Posterior cingulate gyrus (tissue), 11 donors: ENCODE results near the gene NRXN2.
A peak's percentile ranks its signal among the peaks of the same experiment; 100 is the strongest.

Source experiments
- DNase-seq, 10 donors: peaks; one replicate each; pipeline versions ENCODE4 v3.0.0 to v3.0.0-alpha.2; 2020 to 2021; ENCODE audit warnings: mixed read lengths in 3 of 10
- intact Hi-C: fragments of 100-400 bp; cut with DNase I; formaldehyde crosslinking; loops from one replicate; pipeline ENCODE4 v1.15.1; 2023

NRXN2 gene

DNA sequence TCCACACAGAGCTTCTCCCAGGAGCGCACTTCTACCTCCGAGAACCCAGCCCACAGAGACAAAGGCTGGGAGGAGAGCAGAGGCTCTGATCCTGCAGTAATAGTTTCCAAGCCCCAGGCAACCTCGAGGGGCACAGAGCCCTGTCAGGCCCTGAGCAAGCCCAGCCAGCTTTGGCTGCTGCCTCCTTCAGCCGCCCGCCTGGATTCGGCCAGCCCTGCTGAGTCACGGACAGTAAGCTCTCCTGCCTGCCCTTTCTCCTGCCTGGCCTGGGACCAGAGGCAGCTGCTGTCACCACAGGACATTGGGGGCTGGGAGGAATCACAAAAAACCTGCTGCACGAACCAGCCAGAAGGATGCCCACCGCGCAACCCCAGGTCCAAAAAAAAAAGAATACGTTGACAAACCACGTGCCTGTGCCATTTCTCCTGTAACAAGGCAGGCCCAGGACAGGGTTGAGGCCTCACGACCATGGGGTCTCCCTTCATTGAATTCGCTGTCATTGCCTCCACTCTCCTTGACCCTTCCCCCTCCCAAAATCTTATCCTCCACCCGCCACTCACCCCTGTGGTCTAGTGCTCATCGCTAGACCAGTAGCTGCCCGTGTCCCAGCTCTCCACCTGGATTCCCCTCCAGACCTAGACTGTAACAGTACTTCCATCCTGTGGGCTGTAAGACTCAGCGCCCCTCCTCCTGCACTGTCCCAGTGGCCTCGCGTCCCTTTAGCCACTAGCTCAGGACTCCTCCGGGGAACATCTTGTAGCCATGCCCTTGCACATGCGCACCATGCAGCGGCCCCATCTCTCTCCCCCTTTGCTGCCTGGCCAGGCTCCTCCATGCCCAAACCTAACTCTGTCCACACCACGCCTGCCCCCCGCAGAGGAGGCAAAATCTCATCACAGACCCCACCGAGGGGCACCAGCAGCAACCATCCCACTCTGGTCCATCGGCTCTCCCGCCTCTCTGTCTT, 139.4 kb downstream of the NRXN2 start:
- DNase-seq = peak in 4 of 10 donors; percentile 12 to 71 (median 47)
- intact Hi-C loops = no loop called here

DNA sequence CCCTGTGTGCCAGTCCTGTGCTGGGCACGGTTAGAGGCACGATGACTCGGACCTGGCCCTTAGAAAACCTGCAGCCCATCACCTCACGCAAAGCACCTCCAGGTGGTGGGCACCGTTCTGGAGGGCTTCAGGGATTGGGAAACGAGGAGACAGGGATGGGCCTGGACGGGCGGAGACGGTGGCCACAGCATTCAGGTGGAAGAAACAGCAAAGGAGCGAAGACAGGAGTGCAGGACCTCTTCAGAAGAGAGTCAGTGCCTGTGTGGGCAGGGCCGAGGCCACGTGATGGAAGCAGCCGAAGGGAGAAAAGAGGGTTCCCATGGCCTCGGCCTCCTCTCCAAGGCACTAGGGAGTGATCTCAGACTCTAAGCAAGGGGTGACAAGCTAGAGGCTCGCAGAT, 140.1 kb downstream of the NRXN2 start:
- DNase-seq = peak in 4 of 10 donors; percentile 9 to 73 (median 65)
- intact Hi-C loops = no loop called here

DNA sequence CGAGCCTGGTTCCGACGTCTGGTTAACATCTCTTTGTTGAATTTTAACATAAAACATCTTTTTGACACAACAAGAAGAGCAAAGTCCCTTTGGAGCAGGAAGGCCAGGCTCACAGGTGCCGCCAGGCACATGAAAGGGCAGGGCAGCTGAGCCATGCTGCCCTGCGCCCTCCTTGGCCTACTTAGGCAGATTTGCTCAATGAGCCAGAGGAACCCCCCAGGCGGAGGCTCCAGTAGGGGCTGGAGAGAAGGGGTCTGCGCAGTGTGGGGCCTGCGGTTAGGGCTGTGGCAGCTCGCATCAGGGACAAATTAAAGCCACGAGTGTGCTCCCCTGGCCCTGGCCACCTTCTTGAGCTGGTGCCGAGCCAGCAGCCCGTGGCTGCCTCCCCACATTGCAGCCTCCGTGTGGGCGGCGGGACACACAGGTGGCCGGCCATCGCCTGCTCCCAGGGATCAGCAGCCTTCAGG, 141.9 kb downstream of the NRXN2 start:
- intact Hi-C loops = no loop called here
- peak in 4 of 10 donors; percentile 9 to 58 (median 56) for DNase-seq

DNA sequence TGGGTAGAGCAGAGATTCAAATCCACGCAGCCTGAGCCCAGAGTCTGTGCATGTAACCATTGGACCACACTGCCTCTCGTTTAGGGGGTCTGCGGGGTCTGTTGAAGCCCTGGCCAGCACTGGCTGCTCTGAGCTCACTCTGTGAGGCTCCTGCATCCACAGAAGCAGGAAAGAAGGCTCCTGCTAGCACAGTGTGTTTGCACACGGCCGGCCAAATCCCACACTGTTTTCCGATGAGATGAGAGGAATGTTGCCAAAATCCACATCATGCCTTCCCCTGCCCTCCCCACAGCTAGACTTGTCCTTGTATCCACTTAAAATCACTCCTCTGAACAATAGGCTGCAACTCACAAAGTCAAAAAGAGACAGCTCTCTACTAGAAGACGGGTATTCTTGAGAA, 142.6 kb downstream of the NRXN2 start:
- peak in 5 of 10 donors; percentile 32 to 87 (median 75) for DNase-seq

DNA sequence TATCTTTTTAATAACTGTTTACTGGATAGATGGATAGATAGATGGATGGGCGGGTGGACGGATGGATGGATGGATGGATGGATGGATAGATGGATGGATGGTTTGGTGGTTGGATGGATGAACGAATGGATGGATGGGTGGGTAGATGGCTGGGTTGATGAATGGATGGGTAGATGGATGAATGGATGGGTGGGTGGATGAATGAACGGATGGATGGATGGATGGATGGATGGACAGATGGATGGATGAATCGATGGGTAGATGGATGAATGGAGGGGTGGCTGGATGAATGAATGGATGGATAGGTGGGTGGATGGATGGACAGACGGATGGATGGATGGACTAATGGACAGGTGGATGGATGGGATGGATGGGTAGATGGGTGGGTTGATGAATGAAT, 145.8 kb downstream of the NRXN2 start:
- DNase-seq = peak in 1 of 10 donors; percentile 16
- intact Hi-C loops = no loop called here

More for the DNA sequence above, 142.6 kb downstream of the NRXN2 start:
- intact Hi-C loops = no loop called here

DNA sequence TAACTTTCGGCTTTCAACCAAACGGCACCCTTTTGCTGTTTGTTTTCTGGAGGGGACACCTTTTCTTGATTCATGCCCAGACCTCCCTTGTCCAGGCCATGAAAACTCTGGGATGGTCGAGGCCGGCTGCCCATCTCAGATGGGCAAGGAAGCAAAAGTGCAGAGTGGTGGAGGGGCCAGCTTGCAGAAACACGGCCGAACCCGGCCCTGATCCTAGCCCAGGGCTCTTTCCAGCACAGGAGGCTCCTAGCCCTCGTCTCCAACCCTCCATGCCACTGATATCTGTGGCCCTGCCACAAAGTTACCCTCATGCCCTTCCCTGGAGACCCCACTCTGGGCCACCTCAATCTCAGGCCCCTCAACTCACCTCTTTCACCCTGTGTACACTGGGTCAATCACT, 150.9 kb downstream of the NRXN2 start:
- peak in 3 of 10 donors; percentile 31 to 52 (median 45) for DNase-seq
- intact Hi-C loops = no loop called here

DNA sequence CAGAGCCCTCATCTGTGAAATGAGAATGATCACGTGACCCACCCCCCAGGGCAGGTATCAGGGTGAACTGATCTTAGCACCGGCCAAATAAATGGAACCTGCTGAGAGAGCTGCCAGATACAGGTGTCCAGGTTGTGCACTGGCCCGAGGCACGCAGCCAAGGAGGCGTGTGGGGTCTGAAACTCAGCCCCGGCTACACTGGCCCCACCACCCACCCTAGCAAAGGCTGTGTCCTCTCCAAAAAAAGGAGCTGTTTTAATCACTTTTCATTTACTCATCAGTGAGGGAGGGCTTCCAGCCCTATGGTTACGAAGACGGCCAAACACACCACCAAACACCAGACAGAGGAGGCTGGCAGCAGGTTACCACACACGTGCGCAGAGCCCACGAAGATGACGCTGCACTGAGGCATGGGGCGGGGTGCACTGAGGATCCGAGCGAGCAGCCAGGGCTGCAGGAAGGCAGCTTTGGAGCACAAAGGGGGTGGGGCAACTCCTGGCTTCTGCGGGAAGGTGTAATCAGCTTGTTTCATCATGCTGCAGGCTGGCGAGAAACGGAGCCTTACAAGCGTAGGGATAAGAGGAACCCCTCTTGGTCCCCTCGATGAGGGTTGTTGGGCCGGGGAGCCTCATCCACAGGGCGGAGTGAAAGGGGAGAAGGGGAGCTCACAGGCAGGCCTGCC, 151.4 kb downstream of the NRXN2 start:
- intact Hi-C loops = no loop called here
- DNase-seq = peak in 3 of 10 donors; percentile 55 to 84 (median 76)

DNA sequence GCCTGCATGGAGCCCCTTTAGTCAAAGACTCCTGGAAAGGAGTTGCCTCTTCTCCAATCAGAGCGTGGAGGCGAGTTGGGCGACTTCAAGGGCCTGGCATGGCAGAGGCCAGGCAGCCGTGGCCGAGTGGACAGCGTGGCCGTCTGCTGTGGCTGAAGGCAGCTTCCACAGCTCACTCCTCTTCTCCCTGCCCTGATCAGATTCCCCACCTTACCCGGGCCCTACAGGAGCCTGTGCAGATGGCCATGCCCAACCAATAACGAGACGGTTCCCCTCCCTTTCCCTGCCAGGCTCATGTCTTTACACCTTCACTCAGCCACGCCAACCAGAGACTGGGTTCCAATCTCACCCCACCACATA, 152.0 kb downstream of the NRXN2 start:
- intact Hi-C loops = no loop called here
- DNase-seq = peak in 3 of 10 donors; percentile 31 to 57 (median 48)

DNA sequence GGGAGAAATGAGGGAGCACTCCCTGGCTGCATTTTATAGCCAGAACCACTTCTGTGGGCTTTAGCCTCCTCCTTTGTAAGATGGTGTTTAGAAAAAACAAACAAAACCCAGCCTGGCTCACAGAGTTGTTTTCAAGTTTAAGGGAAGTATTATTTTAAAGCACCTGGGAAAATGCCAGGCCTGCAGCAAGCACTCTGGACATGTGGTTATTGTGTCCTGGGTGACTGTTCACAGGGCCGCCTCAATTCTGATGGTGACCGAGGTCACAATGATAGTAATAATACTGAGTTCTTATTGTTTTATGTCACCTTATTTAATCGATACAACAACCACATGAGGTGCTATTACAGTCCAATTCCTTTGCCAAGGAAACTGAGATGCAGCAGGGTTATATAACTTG, 152.7 kb downstream of the NRXN2 start:
- intact Hi-C loops = no loop called here
- DNase-seq = peak in 2 of 10 donors; percentile 6 to 11

DNA sequence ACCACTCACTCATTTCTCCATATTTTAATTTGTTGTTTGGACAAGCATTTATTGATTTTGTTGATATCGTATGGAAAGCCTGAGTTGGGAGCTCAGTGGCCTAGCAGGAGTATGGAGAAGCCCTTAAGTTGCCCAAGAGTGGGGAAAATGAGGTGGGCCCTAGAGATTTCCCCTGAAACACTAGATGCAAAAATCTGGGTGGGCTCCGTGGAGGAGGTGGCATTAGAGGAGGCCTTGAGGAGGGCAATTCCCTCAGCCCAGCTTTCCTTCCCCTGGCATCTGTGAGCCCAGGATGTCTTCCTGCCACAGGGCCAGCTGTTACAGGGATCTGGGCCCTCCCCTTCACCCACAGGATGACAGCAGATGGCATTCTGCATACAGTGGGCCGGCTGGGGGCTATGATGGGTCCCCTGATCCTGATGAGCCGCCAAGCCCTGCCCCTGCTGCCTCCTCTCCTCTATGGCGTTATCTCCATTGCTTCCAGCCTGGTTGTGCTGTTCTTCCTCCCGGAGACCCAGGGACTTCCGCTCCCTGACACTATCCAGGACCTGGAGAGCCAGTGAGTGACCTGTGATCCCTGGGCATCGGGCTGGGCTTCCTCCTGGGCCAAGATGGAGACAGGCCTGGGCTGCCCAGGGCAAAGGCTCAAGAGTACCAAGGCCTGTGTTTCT, 153.6 kb downstream of the NRXN2 start:
- intact Hi-C loops = no loop called here
- DNase-seq = peak in 3 of 10 donors; percentile 23 to 52 (median 37)

DNA sequence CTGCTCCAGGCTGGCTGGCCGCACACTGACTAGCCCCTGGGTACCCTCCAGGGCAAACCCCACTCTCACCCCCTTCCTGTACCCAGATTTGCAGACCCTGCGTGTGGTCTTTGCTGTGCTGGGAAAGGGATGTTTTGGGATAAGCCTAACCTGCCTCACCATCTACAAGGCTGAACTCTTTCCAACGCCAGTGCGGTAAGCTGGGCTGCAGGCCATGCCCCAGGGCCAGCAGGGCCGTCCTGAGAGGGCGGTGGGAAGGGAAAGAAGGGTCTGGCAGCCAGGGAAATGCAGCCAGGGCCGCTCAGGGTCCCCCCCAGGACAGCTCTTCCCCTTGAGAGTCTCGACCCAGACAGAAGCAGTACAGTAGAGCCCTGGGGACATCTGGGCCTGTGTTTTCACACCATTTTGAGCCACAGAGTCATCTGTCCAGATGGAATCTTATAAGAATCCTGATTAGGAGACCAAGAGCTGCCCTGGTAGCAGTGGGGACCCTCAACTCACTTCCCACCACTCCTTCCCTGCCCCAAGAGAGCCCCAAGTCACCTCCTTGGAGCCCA, 154.3 kb downstream of the NRXN2 start:
- DNase-seq = peak in 3 of 10 donors; percentile 39 to 59 (median 58)
- intact Hi-C loops = no loop called here

DNA sequence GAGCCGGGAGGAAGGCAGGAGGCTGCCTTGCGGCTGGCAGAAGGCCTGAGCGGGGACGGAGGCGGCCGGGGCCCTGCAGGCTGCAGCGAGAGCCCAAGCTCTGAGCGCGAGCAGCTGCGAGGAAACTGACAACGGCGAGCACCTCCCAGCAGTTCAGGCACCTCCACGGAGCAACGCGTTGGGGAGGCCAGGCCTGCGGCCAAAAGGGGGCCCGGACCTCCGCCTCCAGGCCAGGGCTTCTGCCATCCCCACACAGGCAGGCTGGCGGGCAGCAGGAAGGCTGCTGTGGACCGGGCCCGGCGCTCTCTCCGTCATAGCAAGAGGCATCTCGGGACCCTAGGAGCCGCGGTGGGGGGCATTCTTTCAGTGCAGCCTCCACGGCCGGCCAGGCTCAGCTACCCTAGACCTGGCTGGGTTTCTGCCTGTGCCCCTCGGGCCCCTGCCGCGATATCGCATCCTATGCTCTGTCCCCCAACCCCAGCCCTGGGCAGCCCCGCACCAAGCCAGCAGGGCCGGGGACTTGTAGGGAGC, 154.9 kb downstream of the NRXN2 start:
- DNase-seq = peak in 3 of 10 donors; percentile 86 to 91 (median 87)
- intact Hi-C loops = no loop called here

DNA sequence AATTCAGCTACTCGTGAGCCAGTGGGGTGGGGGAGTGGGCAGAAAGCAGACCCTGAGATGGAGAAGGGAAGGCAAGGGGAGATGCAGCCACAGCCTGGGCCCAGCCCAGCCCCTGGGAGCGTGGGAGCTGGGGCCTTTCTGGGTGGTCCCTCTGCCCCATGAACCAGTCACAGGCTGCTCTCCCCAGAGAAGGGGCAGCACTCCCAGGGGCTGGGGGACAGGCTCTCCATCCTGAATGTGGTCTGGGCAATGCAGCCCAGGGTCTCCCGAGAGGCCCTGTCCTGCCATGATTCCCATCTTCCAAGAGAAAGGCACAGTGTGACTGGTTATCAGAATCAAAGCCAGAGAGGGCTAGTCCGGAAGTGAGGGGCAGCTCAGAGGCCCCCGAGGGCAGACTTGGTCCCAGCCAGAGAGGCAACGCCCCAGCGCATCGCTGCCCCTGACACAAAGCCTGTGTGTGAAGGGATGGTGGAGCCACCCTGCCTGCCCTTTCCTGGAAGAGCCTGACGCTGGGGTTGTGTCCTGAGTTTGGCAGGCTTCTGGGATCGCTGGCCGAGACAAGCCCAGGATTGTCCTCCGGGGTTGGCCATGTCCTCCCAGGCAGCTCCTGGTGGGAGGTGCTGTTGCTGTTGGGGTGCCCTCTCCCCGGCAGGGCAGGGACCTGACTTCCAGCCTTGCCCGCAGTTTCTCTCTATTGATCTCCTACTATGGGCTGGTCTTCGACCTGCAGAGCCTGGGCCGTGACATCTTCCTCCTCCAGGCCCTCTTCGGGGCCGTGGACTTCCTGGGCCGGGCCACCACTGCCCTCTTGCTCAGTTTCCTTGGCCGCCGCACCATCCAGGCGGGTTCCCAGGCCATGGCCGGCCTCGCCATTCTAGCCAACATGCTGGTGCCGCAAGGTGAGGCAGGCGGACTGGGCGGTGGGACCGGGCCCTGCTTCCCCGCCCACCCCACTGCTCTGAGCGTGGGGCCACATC, 155.8 kb downstream of the NRXN2 start:
- intact Hi-C loops = no loop called here

DNA sequence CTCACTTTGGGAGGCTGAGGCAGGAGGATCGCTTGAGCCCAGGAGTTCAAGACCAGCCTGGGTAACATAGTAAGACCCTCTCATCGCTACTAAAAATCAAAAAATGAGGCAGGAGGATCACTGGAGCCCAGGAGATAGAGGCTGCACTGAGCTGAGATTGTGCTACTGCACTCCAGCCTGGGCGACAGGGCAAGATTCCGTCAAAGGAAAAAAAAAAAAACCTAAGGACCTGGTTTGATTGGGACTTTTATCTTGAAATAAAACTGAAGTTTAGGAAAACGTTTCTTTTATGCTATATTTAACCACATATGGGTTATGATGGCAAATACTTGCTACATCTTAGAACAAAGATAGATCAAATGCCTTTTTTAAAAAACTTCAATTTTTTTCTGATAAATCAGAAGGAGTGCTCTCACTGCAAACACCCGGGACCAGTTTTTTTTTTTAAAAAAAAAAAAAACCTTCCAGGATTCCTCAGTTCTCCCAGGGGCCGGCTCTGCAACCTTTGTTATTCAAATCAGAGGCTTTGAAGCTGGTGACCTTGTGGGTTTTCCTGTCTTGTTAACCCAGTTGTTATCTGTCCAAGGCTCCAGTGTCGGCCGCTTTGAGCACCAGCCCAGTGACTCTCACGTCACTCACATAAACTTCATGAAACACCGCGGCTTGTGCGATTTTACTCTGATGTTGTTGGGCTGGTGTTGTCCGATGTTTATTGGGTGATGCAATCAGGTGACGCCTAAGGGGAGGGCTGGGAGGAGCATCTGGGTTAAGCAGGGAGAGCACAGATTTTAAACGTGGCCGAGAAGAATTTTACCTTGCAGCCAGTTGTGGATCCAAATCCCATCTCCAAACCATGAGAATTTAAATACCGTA, 156.7 kb downstream of the NRXN2 start:
- intact Hi-C loops = no loop called here
- peak in 3 of 10 donors; percentile 61 to 65 (median 64) for DNase-seq

More for the DNA sequence above, 155.8 kb downstream of the NRXN2 start:
- peak in 3 of 10 donors; percentile 56 to 83 (median 78) for DNase-seq

DNA sequence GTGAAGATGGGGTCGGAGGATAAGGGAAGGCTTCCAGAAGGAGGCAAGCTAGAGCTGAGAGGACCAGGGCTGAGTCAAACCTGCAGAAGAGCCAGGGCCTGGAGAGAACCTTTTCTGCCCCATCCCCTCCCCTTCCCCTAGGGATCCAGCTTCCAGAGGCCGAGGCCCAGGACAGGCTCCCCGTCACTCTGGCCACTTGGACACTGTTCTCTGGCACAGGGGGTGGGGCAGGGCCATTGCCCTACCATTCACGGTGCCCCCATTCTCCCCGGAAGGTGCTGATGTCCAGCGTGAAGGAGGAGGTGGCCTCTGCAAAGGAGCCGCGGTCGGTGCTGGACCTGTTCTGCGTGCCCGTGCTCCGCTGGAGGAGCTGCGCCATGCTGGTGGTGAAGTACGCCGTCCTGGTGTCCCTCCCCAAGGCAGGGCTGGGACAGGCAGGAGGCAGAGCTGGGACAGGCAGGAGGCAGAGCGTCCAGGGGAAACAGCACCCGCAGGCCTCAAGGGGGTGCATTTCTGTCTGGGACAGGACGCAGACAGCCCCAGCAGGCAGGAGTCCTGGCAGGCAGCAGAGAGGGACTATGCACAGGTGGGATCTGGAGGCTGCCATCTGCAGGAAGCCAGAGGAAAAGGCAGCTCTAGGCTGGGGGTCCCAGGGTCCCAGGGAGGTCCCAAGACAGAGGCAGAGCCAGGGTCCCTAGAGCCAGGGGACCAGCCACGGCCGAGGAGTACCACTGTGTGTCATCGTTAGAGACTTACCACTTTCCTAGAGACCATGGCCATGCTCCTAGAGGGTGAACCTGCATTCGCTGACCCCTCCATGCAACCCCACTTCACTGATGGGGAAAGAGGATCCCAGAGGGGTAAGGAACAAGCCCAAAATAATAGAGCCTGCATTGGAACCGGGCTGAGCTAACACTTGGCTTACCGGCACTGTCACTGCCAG, 157.8 kb downstream of the NRXN2 start:
- peak in 3 of 10 donors; percentile 47 to 79 (median 73) for DNase-seq
- intact Hi-C loops = no loop called here

DNA sequence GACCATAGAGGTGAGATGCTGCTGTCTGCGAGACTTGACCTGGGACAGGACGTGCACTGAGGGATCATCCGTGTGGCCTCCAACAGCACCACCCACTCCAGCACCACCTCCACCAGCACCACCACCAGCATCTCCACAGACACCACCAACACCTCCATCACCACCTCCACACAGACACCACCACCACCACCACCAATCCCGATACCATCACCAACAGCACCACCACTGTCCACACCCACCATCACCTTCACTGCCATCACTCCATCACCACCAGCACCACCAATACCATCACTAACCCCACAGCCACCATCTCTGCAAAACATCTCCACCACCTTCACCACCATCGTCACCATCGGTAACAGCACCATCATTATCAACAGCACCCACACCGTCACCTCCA, 158.6 kb downstream of the NRXN2 start:
- DNase-seq = peak in 2 of 10 donors; percentile 30 to 70
- intact Hi-C loops = no loop called here

DNA sequence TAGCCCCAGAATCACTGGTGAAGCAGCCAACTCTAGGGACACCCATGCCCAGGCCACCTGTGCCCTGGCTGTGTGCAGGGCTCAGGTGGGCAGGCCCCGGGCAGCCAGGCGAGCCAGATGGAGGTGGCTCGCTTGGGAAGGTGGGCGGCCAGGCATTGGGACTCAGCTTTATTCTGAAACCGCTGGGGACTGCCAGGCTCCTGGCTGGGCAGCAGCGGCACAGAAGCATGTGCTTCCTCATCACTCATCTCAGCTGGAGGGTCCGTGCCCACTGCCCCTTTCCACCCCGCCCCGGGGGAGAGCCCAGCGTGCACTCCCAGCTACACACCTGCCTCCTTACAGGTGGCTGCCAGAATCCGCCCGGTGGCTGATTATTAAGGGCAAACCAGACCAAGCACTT, 159.0 kb downstream of the NRXN2 start:
- intact Hi-C loops = no loop called here
- DNase-seq = peak in 3 of 10 donors; percentile 55 to 75 (median 69)
